ENCODE data around the gene SPOCK2. TPM values are rescaled to one million over a fixed set of nuclear protein-coding genes. Genes with fewer than 3 reads are reported as not detected.
A peak's percentile ranks its signal among the peaks of the same experiment; 100 is the strongest.

The SPOCK2 gene
- total RNA-seq, 1 donor from 2014 or later: 27.8 TPM

- intact Hi-C loops (cut with micrococcal nuclease): loop anchor here (2.0 to 5.0 kb wide), 2 partner anchors 93 to 213 kb away; no protein-coding TSS in a partner anchor
- DNase-seq: no peak
- ChIA-PET POLR2A (interaction anchor here (0.6 to 2.6 kb wide), 5 partner anchors 9 to 285 kb away, joined by 3 to 16 read pairs (median 7); partner anchors contain the start of genes ANAPC16 and ASCC1), CTCF (interaction anchor here (0.9 to 4.2 kb wide), 8 partner anchors 11 to 293 kb away, joined by 3 to 59 read pairs (median 24); no protein-coding TSS in a partner anchor)
- Mint-ChIP-seq H3K4me1 (peaks cover 25% of the 10 kb centered on the region), H3K4me3 (no peak overlapping the region), H3K27me3 (no peaks in the 10 kb centered on the region), H3K36me3 (ENCODE audit: low read depth) (no peaks in the 10 kb centered on the region), H3K27ac (no peak overlapping the region), H3K9me3 (peaks cover 2% of the 10 kb centered on the region)
- no peak for ATAC-seq (ENCODE audit: low read depth)
- no peak for TF ChIP-seq CTCF (IDR thresholded peaks at IDR 0.05)
Observed at GRCh38 chr10:72049969-72050781, 38.2 kb downstream of the SPOCK2 start.

GRCh38 chr10:72049472-72049871 lies 38.9 kb downstream of the SPOCK2 start:
- H3K36me3 Mint-ChIP-seq (ENCODE audit: low read depth): no peaks in the 10 kb centered on the region
- H3K4me3 Mint-ChIP-seq: no peak overlapping the region
- intact Hi-C loops (cut with micrococcal nuclease): loop anchor here (2.0 to 5.0 kb wide), 2 partner anchors 92 to 213 kb away; no protein-coding TSS in a partner anchor
- H3K9me3 Mint-ChIP-seq: peaks cover 2% of the 10 kb centered on the region
- DNase-seq (no peak), ATAC-seq (ENCODE audit: low read depth) (no peak)
- TF ChIP-seq CTCF (IDR thresholded peaks at IDR 0.05): no peak
- peaks cover 19% of the 10 kb centered on the region for H3K4me1 Mint-ChIP-seq
- ChIA-PET POLR2A (interaction anchor here (0.6 to 2.6 kb wide), 8 partner anchors 10 to 301 kb away, joined by 3 to 16 read pairs (median 6); partner anchors contain the start of genes ANAPC16 and ASCC1), CTCF (interaction anchor here (1.1 to 4.2 kb wide), 15 partner anchors 12 to 789 kb away, joined by 3 to 59 read pairs (median 12); partner anchors contain the start of gene SPOCK2)
- no peaks in the 10 kb centered on the region for H3K27me3 Mint-ChIP-seq
- no peak overlapping the region for H3K27ac Mint-ChIP-seq

- DNase-seq: peak; percentile 74
- Mint-ChIP-seq H3K4me1 (peaks cover 19% of the 10 kb centered on the region), H3K4me3 (no peak overlapping the region), H3K9me3 (peaks cover 2% of the 10 kb centered on the region), H3K27me3 (no peaks in the 10 kb centered on the region), H3K27ac (peak overlapping the region; percentile 41), H3K36me3 (ENCODE audit: low read depth) (no peaks in the 10 kb centered on the region)
- ATAC-seq (ENCODE audit: low read depth): peak; percentile 99
- intact Hi-C loops (cut with micrococcal nuclease): loop anchor here (1.0 to 5.0 kb wide), 7 partner anchors 40 to 292 kb away; partner anchors contain the start of gene SPOCK2
- ChIA-PET CTCF (interaction anchor here (0.5 to 4.2 kb wide), 45 partner anchors 9 to 790 kb away, joined by 3 to 59 read pairs (median 5); partner anchors contain the start of genes ASCC1, DDIT4 and SPOCK2), POLR2A (interaction anchor here (0.5 to 2.6 kb wide), 16 partner anchors 11 to 449 kb away, joined by 3 to 16 read pairs (median 4); partner anchors contain the start of genes ANAPC16, ASCC1, DDIT4 and SPOCK2)
- TF ChIP-seq CTCF (IDR thresholded peaks at IDR 0.05): peak; percentile 40
Observed at GRCh38 chr10:72048450-72049124, 39.8 kb downstream of the SPOCK2 start.

GRCh38 chr10:72045586-72045985 lies 42.8 kb downstream of the SPOCK2 start:
- no peak overlapping the region for H3K4me3 Mint-ChIP-seq
- intact Hi-C loops (cut with micrococcal nuclease): loop anchor here (5.0 kb wide), 1 partner anchor 88 kb away; no protein-coding TSS in a partner anchor
- H3K27ac Mint-ChIP-seq: no peak overlapping the region
- peaks cover 15% of the 10 kb centered on the region for H3K4me1 Mint-ChIP-seq
- TF ChIP-seq CTCF (IDR thresholded peaks at IDR 0.05): no peak
- ATAC-seq (ENCODE audit: low read depth) (no peak), DNase-seq (no peak)
- POLR2A ChIA-PET: no interaction called here
- CTCF ChIA-PET: no interaction called here
- no peaks in the 10 kb centered on the region for H3K36me3 Mint-ChIP-seq (ENCODE audit: low read depth)
- H3K9me3 Mint-ChIP-seq: peaks cover 2% of the 10 kb centered on the region
- H3K27me3 Mint-ChIP-seq: no peaks in the 10 kb centered on the region

Data from activated B cell treated with CpG ODN at 0.5 μM for 24 hours (primary cell).